Endothelial cell of umbilical vein (primary cell): ENCODE data around the gene SCN7A. TPM values are rescaled to one million over a fixed set of nuclear protein-coding genes. Genes with fewer than 3 reads are reported as not detected.

Experiments
- BruUV-seq: library from RNA; stranded (reverse); fragments of 400-500 nt; replicated peaks from 2 replicates; lab custom pipeline; 2021; lab: Mats Ljungman, UMichigan
- CTCF ChIA-PET: fragments of 300-600, 350-600 bp; sonication (Branson Sonifier 250); formaldehyde crosslinking; loops from one replicate; lab custom pipeline; 2021; ENCODE audit warnings: antibody characterized with exemption, inconsistent platforms; lab: Charles Lee
- POLR2A ChIA-PET: fragments of 300-600, 350-600 bp; sonication (Branson Sonifier 250); formaldehyde crosslinking; loops from one replicate; lab custom pipeline; 2021; ENCODE audit warnings: antibody characterized with exemption, inconsistent platforms; lab: Charles Lee
- DNase-seq: peaks from one replicate; pipeline ENCODE4 v3.0.0-alpha.2; 2011; ENCODE audit warnings: low read depth, low spot score
- FAIRE-seq: peaks from 2 replicates; lab custom pipeline; 2011; peaks lifted over from hg19 to GRCh38; lab: Jason Lieb, UNC
- H2AFZ ChIP-seq: 2 replicates; pipeline ENCODE4 v1.6.0; 2012; ENCODE audit warnings: low read depth, low read length, control low read depth, inconsistent platforms
- H3K27ac ChIP-seq: 2 replicates; pipeline ENCODE4 v1.5.1; 2011; ENCODE audit warnings: low read depth, mild to moderate bottlenecking, control low read depth, low read length, moderate library complexity; ENCODE audit not compliant: insufficient read depth
- H3K27me3 ChIP-seq, 2 experiments: 2 replicates each; pipeline versions ENCODE4 v1.6.0 to v1.6.1; 2011; ENCODE audit warnings: low read length in 2 of 2, mixed read lengths in 1 of 2; ENCODE audit not compliant: control insufficient read depth in 2 of 2, insufficient read depth in 2 of 2
- H3K36me3 ChIP-seq, 2 experiments: 2 replicates in 1 of 2; 3 replicates in 1 of 2; pipeline ENCODE4 v1.5.1; 2011; ENCODE audit warnings: low read length in 2 of 2, mild to moderate bottlenecking in 1 of 2, moderate library complexity in 1 of 2; ENCODE audit not compliant: control insufficient read depth in 2 of 2, insufficient read depth in 2 of 2; ENCODE audit errors: extremely low read depth in 1 of 2
- H3K4me1 ChIP-seq: 3 replicates; pipeline ENCODE4 v1.5.1; 2011; ENCODE audit warnings: mild to moderate bottlenecking, low read length; ENCODE audit not compliant: control insufficient read depth, insufficient read depth; ENCODE audit errors: extremely low read depth
- H3K4me2 ChIP-seq: 2 replicates; pipeline ENCODE4 v1.6.1; 2011; ENCODE audit warnings: low read length, control low read depth, mixed read lengths; ENCODE audit not compliant: insufficient read depth
- H3K4me3 ChIP-seq, 3 experiments: fragments of 200-600 bp in 1 of 3; sonication (generic), shearing (Covaris generic) in 1 of 3; replicated peaks in 1 of 3; 2 replicates each; pipeline ENCODE4 v1.5.1; 2011 to 2016; ENCODE audit warnings: control low read depth in 3 of 3, low read length in 3 of 3, mild to moderate bottlenecking in 2 of 3, inconsistent platforms in 1 of 3, low read depth in 1 of 3, moderate library complexity in 1 of 3; ENCODE audit not compliant: insufficient read depth in 1 of 3
- H3K79me2 ChIP-seq: 2 replicates; pipeline ENCODE4 v1.6.0; 2012; ENCODE audit warnings: low read length, inconsistent platforms; ENCODE audit not compliant: control insufficient read depth, insufficient read depth
- H3K9ac ChIP-seq: replicated peaks from 2 replicates; pipeline ENCODE3; 2011; ENCODE audit warnings: low read length, control low read depth; ENCODE audit not compliant: insufficient read depth; ENCODE audit errors: extremely low read depth
- H3K9me1 ChIP-seq: replicated peaks from 3 replicates; pipeline ENCODE4 v1.6.0; 2011; ENCODE audit warnings: mild to moderate bottlenecking, low read length; ENCODE audit not compliant: control insufficient read depth, insufficient read depth; ENCODE audit errors: extremely low read depth
- H3K9me3 ChIP-seq: replicated peaks from 2 replicates; pipeline ENCODE4 v1.5.1; 2012; ENCODE audit warnings: low read length, inconsistent platforms; ENCODE audit not compliant: control insufficient read depth, insufficient read depth
- H4K20me1 ChIP-seq: replicated peaks from 2 replicates; pipeline ENCODE3; 2011; ENCODE audit warnings: mild to moderate bottlenecking, low read length; ENCODE audit not compliant: control insufficient read depth, insufficient read depth; ENCODE audit errors: extremely low read depth
- EZH2 ChIP-seq: IDR thresholded peaks from 2 replicates; pipeline ENCODE4 v1.6.1; 2012; ENCODE audit warnings: borderline replicate concordance, low read depth, mild to moderate bottlenecking, moderate library complexity, low read length, inconsistent platforms; ENCODE audit not compliant: severe bottlenecking
- FOS ChIP-seq: IDR thresholded peaks from 2 replicates; pipeline ENCODE4 v1.6.1; 2011; ENCODE audit warnings: mild to moderate bottlenecking, low read length, moderate library complexity, borderline replicate concordance; ENCODE audit not compliant: insufficient read depth
- GATA2 ChIP-seq: IDR thresholded peaks from 2 replicates; pipeline ENCODE4 v1.7.0; 2011; ENCODE audit warnings: low read depth, mild to moderate bottlenecking, moderate library complexity, mixed read lengths, low read length; ENCODE audit not compliant: insufficient read length, insufficient read depth
- JUN ChIP-seq: IDR thresholded peaks from 2 replicates; pipeline ENCODE4 v1.6.1; 2011; ENCODE audit warnings: borderline replicate concordance, low read depth; ENCODE audit not compliant: insufficient read length, insufficient read depth
- MYC ChIP-seq: IDR thresholded peaks from one replicate; pipeline ENCODE4 v1.6.1; 2011; ENCODE audit warnings: mild to moderate bottlenecking, low read depth, low read length
- POLR2A ChIP-seq: IDR thresholded peaks from 2 replicates; pipeline ENCODE4 v1.6.1; 2012; ENCODE audit warnings: low read depth, mild to moderate bottlenecking, control low read depth, low read length
- POLR2AphosphoS5 ChIP-seq: IDR thresholded peaks from 2 replicates; pipeline ENCODE4 v1.6.1; 2012; ENCODE audit warnings: low read depth, mild to moderate bottlenecking, control low read depth, low read length, moderate library complexity; ENCODE audit not compliant: insufficient read depth
- dilution Hi-C: fragments of 300-500 bp; cut with MboI; formaldehyde crosslinking; loops from one replicate; pipeline ENCODE4 v1.15.0; 2019; ENCODE audit warnings: low sequenced_read_pairs; ENCODE audit not compliant: extremely low pct_ligation_motif_present
- intact Hi-C: fragments of 100-400 bp; cut with micrococcal nuclease; formaldehyde crosslinking; loops from one replicate; pipeline ENCODE4 v1.10.0; 2022
- polyA plus RNA-seq, 4 experiments: library from polyadenylated mRNA; depleted of rRNA in 3 of 4; stranded (reverse) in 3 of 4; unstranded in 1 of 4; fragments of >200 nt; gene quantifications; 2 replicates each; pipeline versions ENCODE4 v1.2.1 to v1.2.3, GENCODE V29; 2011 to 2012; ENCODE audit warnings: missing spikeins in 1 of 4
- total RNA-seq: library from RNA; stranded (reverse); gene quantifications from 2 replicates; pipeline ENCODE4 v1.2.3, GENCODE V29; 2021
- TF ChIP-seq, protein P1 (sequence below), 2 donors: IDR thresholded peaks; 1 replicate in 1 of 2; 2 replicates in 1 of 2; pipeline ENCODE4 v1.5.1; 2011; ENCODE audit warnings: low read length in 2 of 2, mild to moderate bottlenecking in 2 of 2, moderate library complexity in 2 of 2, control low read depth in 1 of 2, inconsistent platforms in 1 of 2, low read depth in 1 of 2; ENCODE audit not compliant: insufficient read depth in 1 of 2; ENCODE audit errors: extremely low read depth in 1 of 2
- TF ChIP-seq, protein P2 (sequence below): IDR thresholded peaks from 2 replicates; pipeline ENCODE4 v1.6.1; 2011; ENCODE audit not compliant: insufficient read depth, insufficient read length

Gene SCN7A
- total and polyA plus RNA-seq, 2 donors (not counting 3 experiments of a cell fraction or from before 2014, with no cell fraction given) = not detected

DNA sequence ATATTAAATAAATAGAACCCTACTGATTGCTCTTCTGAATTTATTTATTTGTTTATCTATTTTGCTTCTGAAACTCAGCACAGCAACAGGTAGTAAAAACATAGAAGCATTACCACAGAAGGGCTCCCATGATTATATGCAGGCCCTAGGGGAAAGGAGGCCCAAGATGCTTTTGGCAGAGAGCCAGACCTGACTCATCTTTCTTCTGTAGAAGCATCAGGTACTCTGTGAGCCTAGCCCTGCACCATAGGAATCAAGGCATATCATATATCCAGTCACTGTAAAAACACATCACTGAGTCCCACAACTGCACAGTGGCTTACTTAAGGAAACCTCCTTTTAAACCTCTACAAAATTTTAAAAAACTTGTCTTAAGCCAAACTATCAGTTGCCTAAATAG is 120.1 kb downstream of the SCN7A start:
- TF ChIP-seq, protein P1, sequence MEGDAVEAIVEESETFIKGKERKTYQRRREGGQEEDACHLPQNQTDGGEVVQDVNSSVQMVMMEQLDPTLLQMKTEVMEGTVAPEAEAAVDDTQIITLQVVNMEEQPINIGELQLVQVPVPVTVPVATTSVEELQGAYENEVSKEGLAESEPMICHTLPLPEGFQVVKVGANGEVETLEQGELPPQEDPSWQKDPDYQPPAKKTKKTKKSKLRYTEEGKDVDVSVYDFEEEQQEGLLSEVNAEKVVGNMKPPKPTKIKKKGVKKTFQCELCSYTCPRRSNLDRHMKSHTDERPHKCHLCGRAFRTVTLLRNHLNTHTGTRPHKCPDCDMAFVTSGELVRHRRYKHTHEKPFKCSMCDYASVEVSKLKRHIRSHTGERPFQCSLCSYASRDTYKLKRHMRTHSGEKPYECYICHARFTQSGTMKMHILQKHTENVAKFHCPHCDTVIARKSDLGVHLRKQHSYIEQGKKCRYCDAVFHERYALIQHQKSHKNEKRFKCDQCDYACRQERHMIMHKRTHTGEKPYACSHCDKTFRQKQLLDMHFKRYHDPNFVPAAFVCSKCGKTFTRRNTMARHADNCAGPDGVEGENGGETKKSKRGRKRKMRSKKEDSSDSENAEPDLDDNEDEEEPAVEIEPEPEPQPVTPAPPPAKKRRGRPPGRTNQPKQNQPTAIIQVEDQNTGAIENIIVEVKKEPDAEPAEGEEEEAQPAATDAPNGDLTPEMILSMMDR (IDR thresholded peaks at IDR 0.05; ENCODE audit: extremely low read depth in 1 of 2, insufficient read depth in 1 of 2, low read depth in 1 of 2, low read length in 2 of 2) = no peak
- TF ChIP-seq EZH2 = no peak
- TF ChIP-seq, protein P2, sequence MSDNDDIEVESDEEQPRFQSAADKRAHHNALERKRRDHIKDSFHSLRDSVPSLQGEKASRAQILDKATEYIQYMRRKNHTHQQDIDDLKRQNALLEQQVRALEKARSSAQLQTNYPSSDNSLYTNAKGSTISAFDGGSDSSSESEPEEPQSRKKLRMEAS = no peak
- no peak for TF ChIP-seq JUN
- no peak for TF ChIP-seq POLR2AphosphoS5
- TF ChIP-seq POLR2A = no peak
- no peak for TF ChIP-seq MYC
- TF ChIP-seq FOS = no peak
- TF ChIP-seq GATA2 = no peak
- FAIRE-seq = no peak
- Histone ChIP-seq H3K4me1 (peaks cover 10% of the 10 kb centered on the region), H3K9me3 (no peaks in the 10 kb centered on the region), H3K4me3 (no peak overlapping the region), H3K79me2 (no peaks in the 10 kb centered on the region), H2AFZ (no peak overlapping the region), H3K36me3 (no peaks in the 10 kb centered on the region), H3K9me1 (no peaks in the 10 kb centered on the region), H4K20me1 (no peaks in the 10 kb centered on the region), H3K27ac (no peak overlapping the region), H3K9ac (no peak overlapping the region), H3K27me3 (peaks cover 3 to 4% of the 10 kb centered on the region in 2 experiments), H3K4me2 (no peak overlapping the region)
- ChIA-PET POLR2A (no interaction called here), CTCF (interaction anchor here (2.2 to 4.4 kb wide), 3 partner anchors 11 to 15 kb away, joined by 10 to 33 read pairs (median 28); no protein-coding TSS in a partner anchor)
- dilution Hi-C loops = no loop called here
- BruUV-seq = no TSS peak
- no peak for DNase-seq
- intact Hi-C loops = no loop called here
